ENCODE data around the gene SNAPIN.
A peak's percentile ranks its signal among the peaks of the same experiment; 100 is the strongest.

The SNAPIN gene
- total RNA-seq = 8.8 to 25.5 (median 18.9) reads per million in 9 experiments

GRCh38 chr1:153658400-153659174, at the start of gene SNAPIN:
Gene SNAPIN, plus strand, starts transcription at chr1:153658703. Its CDS starts 41 bp downstream, at chr1:153658744.
- DNase-seq (peak; percentile 83 to 89 (median 84)), ATAC-seq (replicated peaks) (peak; percentile 98)
- H3K4me1 Mint-ChIP-seq (ENCODE audit: low read depth in 2 of 2) = peaks cover 9 to 12% of the 10 kb centered on the region in 2 donors
- H3K9me3 Mint-ChIP-seq = no peaks in the 10 kb centered on the region
- peak within 1 kb of the TSS; percentile 94 to 95 for H3K4me3 Mint-ChIP-seq
- H3K36me3 Mint-ChIP-seq (ENCODE audit: insufficient read depth) = peaks cover 39% of the 10 kb centered on the region
- no peaks in the 10 kb centered on the region for H3K27me3 Mint-ChIP-seq
- peak within 1 kb of the TSS; percentile 89 to 94 for H3K27ac Mint-ChIP-seq

GRCh38 chr1:153608742-153609584, 49.5 kb upstream of the SNAPIN start:
- H3K9me3 Mint-ChIP-seq = no peaks in the 10 kb centered on the region
- no peaks in the 10 kb centered on the region for H3K27me3 Mint-ChIP-seq
- no peak overlapping the region for H3K4me3 Mint-ChIP-seq
- H3K27ac Mint-ChIP-seq = no peak overlapping the region
- no peaks in the 10 kb centered on the region for H3K36me3 Mint-ChIP-seq (ENCODE audit: insufficient read depth)
- ATAC-seq (replicated peaks) = no peak
- H3K4me1 Mint-ChIP-seq (ENCODE audit: low read depth in 2 of 2) = no peaks in the 10 kb centered on the region
- DNase-seq = no peak

- Mint-ChIP-seq H3K27ac (no peak overlapping the region), H3K27me3 (no peaks in the 10 kb centered on the region), H3K36me3 (ENCODE audit: insufficient read depth) (no peaks in the 10 kb centered on the region), H3K4me1 (ENCODE audit: low read depth in 2 of 2) (no peaks in the 10 kb centered on the region), H3K4me3 (no peak overlapping the region), H3K9me3 (no peaks in the 10 kb centered on the region)
- ATAC-seq (replicated peaks) (no peak), DNase-seq (no peak)
Observed at GRCh38 chr1:153609585-153609907, 49.0 kb upstream of the SNAPIN start.

- Mint-ChIP-seq H3K4me3 (no peak overlapping the region), H3K4me1 (ENCODE audit: low read depth in 2 of 2) (no peaks in the 10 kb centered on the region), H3K36me3 (ENCODE audit: insufficient read depth) (no peaks in the 10 kb centered on the region), H3K9me3 (no peaks in the 10 kb centered on the region), H3K27ac (no peak overlapping the region), H3K27me3 (no peaks in the 10 kb centered on the region)
- DNase-seq (no peak), ATAC-seq (replicated peaks) (no peak)
Observed at GRCh38 chr1:153610334-153610733, 48.2 kb upstream of the SNAPIN start.

- Mint-ChIP-seq H3K4me1 (ENCODE audit: low read depth in 2 of 2) (no peaks in the 10 kb centered on the region), H3K36me3 (ENCODE audit: insufficient read depth) (no peaks in the 10 kb centered on the region), H3K27ac (no peak overlapping the region), H3K9me3 (no peaks in the 10 kb centered on the region), H3K27me3 (no peaks in the 10 kb centered on the region), H3K4me3 (no peak overlapping the region)
- DNase-seq (no peak), ATAC-seq (replicated peaks) (no peak)
Observed at GRCh38 chr1:153610811-153611301, 47.6 kb upstream of the SNAPIN start.

- Mint-ChIP-seq H3K4me3 (no peak overlapping the region), H3K27ac (no peak overlapping the region)
- ATAC-seq (replicated peaks) = no peak
Observed at GRCh38 chr1:153611356-153611755, 47.1 kb upstream of the SNAPIN start.

GRCh38 chr1:153612111-153612754, 46.3 kb upstream of the SNAPIN start:
- Mint-ChIP-seq H3K27ac (no peak overlapping the region), H3K9me3 (no peaks in the 10 kb centered on the region), H3K27me3 (no peaks in the 10 kb centered on the region), H3K36me3 (ENCODE audit: insufficient read depth) (no peaks in the 10 kb centered on the region), H3K4me1 (ENCODE audit: low read depth in 2 of 2) (no peaks in the 10 kb centered on the region), H3K4me3 (no peak overlapping the region)
- ATAC-seq (replicated peaks) = no peak
- DNase-seq = no peak

More at GRCh38 chr1:153611356-153611755, 47.1 kb upstream of the SNAPIN start:
- no peaks in the 10 kb centered on the region for H3K27me3 Mint-ChIP-seq
- H3K36me3 Mint-ChIP-seq (ENCODE audit: insufficient read depth) = no peaks in the 10 kb centered on the region
- no peak for DNase-seq
- H3K4me1 Mint-ChIP-seq (ENCODE audit: low read depth in 2 of 2) = no peaks in the 10 kb centered on the region
- no peaks in the 10 kb centered on the region for H3K9me3 Mint-ChIP-seq

- ATAC-seq (replicated peaks) (no peak), DNase-seq (no peak)
- no peaks in the 10 kb centered on the region for H3K4me1 Mint-ChIP-seq (ENCODE audit: low read depth in 2 of 2)
- H3K36me3 Mint-ChIP-seq (ENCODE audit: insufficient read depth) = no peaks in the 10 kb centered on the region
- H3K27me3 Mint-ChIP-seq = no peaks in the 10 kb centered on the region
- H3K9me3 Mint-ChIP-seq = no peaks in the 10 kb centered on the region
- no peak within 1 kb of the TSS for H3K4me3 Mint-ChIP-seq
- H3K27ac Mint-ChIP-seq = no peak within 1 kb of the TSS
Observed at GRCh38 chr1:153612755-153613331, 45.7 kb upstream of the SNAPIN start, which contains the start of gene S100A16. Gene S100A16, minus strand, starts transcription at chr1:153613137. Its CDS starts 4,986 bp downstream, at chr1:153608151.

- ATAC-seq (replicated peaks) = no peak
- Mint-ChIP-seq H3K9me3 (no peaks in the 10 kb centered on the region), H3K4me3 (no peak overlapping the region), H3K27me3 (no peaks in the 10 kb centered on the region), H3K27ac (no peak overlapping the region), H3K4me1 (ENCODE audit: low read depth in 2 of 2) (no peaks in the 10 kb centered on the region), H3K36me3 (ENCODE audit: insufficient read depth) (no peaks in the 10 kb centered on the region)
- no peak for DNase-seq
Observed at GRCh38 chr1:153613406-153613805, 45.1 kb upstream of the SNAPIN start.

GRCh38 chr1:153614189-153614900, 44.2 kb upstream of the SNAPIN start:
- no peaks in the 10 kb centered on the region for H3K9me3 Mint-ChIP-seq
- no peaks in the 10 kb centered on the region for H3K4me1 Mint-ChIP-seq (ENCODE audit: low read depth in 2 of 2)
- H3K36me3 Mint-ChIP-seq (ENCODE audit: insufficient read depth) = no peaks in the 10 kb centered on the region
- H3K4me3 Mint-ChIP-seq = no peak overlapping the region
- ATAC-seq (replicated peaks) (no peak), DNase-seq (no peak)
- no peak overlapping the region for H3K27ac Mint-ChIP-seq
- no peaks in the 10 kb centered on the region for H3K27me3 Mint-ChIP-seq

GRCh38 chr1:153614906-153615305, 43.6 kb upstream of the SNAPIN start:
- no peaks in the 10 kb centered on the region for H3K27me3 Mint-ChIP-seq
- no peak for DNase-seq
- H3K27ac Mint-ChIP-seq = no peak overlapping the region
- no peaks in the 10 kb centered on the region for H3K36me3 Mint-ChIP-seq (ENCODE audit: insufficient read depth)
- H3K9me3 Mint-ChIP-seq = no peaks in the 10 kb centered on the region
- no peaks in the 10 kb centered on the region for H3K4me1 Mint-ChIP-seq (ENCODE audit: low read depth in 2 of 2)
- ATAC-seq (replicated peaks) = no peak
- H3K4me3 Mint-ChIP-seq = no peak overlapping the region

- Mint-ChIP-seq H3K27me3 (no peaks in the 10 kb centered on the region), H3K4me3 (no peak overlapping the region), H3K4me1 (ENCODE audit: low read depth in 2 of 2) (no peaks in the 10 kb centered on the region), H3K9me3 (no peaks in the 10 kb centered on the region), H3K36me3 (ENCODE audit: insufficient read depth) (no peaks in the 10 kb centered on the region), H3K27ac (no peak overlapping the region)
- ATAC-seq (replicated peaks) = no peak
- DNase-seq = no peak
Observed at GRCh38 chr1:153615406-153615805, 43.1 kb upstream of the SNAPIN start.

Data from effector memory CD8-positive, alpha-beta T cell (primary cell).